ENCODE results near the gene NAGPA.
"Not testable (repeated sequence)": the region's sequence is repeated elsewhere in the genome, so short reads cannot be mapped to it uniquely, and the experiment has no call there.

Gene NAGPA, protein sequence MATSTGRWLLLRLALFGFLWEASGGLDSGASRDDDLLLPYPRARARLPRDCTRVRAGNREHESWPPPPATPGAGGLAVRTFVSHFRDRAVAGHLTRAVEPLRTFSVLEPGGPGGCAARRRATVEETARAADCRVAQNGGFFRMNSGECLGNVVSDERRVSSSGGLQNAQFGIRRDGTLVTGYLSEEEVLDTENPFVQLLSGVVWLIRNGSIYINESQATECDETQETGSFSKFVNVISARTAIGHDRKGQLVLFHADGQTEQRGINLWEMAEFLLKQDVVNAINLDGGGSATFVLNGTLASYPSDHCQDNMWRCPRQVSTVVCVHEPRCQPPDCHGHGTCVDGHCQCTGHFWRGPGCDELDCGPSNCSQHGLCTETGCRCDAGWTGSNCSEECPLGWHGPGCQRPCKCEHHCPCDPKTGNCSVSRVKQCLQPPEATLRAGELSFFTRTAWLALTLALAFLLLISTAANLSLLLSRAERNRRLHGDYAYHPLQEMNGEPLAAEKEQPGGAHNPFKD

GRCh38 chr16:5033256-5034166 lies at the start of gene NAGPA:
Gene NAGPA (minus strand): TSS chr16:5033935. CDS start chr16:5033914, 21 bp downstream.
- DNase-seq (ENCODE audit: low read depth, low spot score) = peak; percentile 63

- not testable (repeated sequence) for DNase-seq (ENCODE audit: low read depth, low spot score)
These were observed 47.3 kb upstream of the NAGPA start for GRCh38 chr16:5080996-5081395.

- DNase-seq (ENCODE audit: low read depth, low spot score) = not testable (repeated sequence)
These were observed 46.7 kb upstream of the NAGPA start for GRCh38 chr16:5080461-5080860.

DNA sequence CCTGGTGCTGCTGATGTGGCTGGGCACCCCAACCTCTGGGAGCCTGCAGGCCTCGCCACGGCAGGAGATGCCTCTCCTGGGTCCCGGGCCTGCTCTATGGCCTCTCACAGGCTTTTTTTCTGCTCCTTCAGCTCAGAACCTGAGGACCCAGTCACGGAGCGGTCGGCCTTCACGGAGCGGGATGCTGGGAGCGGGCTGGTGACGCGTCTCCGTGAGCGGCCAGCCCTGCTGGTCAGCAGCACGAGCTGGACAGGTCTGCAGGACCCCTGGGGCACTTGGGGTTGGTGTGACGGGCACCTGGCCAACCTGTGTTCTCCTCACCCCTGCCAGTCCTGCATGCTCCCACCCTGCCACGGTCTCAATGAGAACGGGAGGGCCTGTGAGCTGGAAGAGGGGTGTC lies 44.9 kb upstream of the NAGPA start:
- DNase-seq (ENCODE audit: low read depth, low spot score) = no peak

DNA sequence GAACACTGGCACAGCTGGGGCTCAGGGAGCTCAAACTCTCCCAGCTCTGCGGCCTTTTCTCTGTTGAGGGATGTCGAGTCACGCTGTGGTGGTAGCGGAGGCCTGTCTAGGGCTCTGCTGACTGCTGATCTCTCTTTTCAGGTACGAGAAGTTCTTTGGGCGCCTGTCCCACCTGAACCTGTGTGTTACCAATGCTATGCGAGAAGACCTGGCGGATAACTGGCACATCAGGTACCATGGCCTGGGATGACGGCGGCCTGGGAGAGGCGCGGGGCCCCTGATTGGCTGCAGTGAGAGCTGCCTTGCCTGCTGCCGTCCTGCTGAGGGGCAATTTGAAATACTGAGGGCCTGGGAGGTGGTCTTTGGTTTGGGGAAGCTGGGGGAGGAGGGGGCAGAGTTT lies 43.6 kb upstream of the NAGPA start:
- no peak for DNase-seq (ENCODE audit: low read depth, low spot score)

GRCh38 chr16:5075637-5076036 lies 41.9 kb upstream of the NAGPA start:
- no peak for DNase-seq (ENCODE audit: low read depth, low spot score)

GRCh38 chr16:5073771-5074170 lies 40.0 kb upstream of the NAGPA start:
- DNase-seq (ENCODE audit: low read depth, low spot score) = not testable (repeated sequence)

GRCh38 chr16:5073279-5073629 lies 39.5 kb upstream of the NAGPA start:
- no peak for DNase-seq (ENCODE audit: low read depth, low spot score)

GRCh38 chr16:5072334-5073278 lies 38.9 kb upstream of the NAGPA start:
- DNase-seq (ENCODE audit: low read depth, low spot score) = no peak

DNA sequence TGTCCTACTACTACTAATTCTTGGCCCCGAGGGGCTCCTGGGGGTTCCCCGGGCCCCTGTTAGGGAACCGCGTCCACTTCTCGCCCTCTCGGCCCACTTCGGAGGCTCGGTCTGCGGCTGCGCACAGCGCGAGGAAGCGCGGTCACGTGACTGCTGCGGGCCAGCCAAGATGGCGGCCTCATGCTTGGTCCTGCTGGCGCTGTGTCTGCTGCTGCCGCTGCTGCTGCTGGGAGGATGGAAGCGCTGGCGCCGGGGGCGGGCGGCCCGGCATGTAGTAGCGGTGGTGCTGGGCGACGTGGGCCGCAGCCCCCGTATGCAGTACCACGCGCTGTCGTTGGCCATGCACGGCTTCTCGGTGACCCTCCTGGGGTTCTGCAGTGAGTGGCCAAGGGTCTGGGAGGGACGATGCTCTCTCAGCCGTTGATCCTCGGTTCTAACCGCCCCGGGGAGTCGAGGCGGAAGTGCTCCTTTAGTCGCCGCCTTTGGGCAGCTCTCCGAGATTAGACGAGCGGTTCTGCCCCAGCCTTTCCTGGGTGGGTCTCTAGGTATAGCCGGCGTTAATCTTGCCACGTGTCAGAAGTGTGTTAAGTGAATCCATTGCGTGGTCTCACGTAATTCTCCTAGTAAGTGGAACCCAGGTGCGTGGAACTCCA lies 38.1 kb upstream of the NAGPA start, which contains the start of gene ALG1:
Gene ALG1, plus strand, starts transcription at position 163 of the 653 bp plus-strand sequence. Its CDS starts 7 bp downstream, at position 170.
- DNase-seq (ENCODE audit: low read depth, low spot score) = peak; percentile 70

DNA sequence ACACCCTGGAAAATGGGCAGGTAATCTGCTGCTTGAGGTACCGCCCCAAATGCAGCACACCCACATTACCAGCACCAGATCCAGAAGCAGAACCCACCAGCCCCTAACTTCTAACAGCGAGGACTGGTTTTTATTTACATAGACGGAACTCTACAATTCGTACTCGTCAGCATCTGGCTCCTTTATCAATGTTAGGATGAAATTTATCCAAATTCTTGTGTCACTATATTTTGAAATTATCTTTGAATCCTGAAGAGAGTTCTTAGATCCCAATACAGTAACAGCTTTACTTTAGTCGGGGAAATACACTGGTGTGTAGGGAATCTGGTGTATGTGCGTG lies 37.6 kb upstream of the NAGPA start:
- DNase-seq (ENCODE audit: low read depth, low spot score) = no peak

DNA sequence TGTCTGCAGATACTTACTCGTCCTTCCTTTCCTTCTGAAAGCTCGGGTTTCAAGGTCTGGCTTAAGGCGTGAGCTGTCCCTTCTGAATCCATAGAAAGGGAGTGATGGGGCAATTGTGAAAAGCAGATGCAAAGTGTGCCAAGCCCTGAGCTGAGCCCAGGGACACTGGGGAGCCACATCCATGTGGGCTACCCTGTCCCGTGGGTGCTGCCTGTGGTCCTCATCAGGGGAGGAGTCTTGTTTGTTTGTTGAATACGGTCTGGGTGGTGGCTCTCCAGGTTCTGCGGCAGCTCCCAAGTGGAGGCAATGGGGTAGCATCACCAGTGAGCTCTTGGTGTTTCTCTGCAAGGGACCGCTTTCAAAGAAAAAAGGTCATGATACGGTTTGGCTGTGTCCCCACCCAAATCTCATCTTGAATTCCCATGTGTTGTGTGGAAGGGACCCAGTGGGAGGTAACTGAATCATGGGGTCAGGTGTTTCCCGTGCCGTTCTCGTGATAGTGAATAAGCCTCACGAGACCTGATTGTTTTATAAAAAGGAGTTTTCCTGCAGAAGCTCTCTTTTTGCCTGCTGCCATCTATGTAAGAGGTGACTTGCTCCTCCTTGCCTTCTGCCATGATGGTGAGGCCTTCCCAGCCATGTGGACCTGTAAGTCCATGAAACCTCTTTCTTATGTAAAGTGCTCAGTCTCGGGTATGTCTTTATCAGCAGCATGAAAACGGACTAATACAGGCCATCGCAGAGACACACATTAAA lies 36.9 kb upstream of the NAGPA start:
- no peak for DNase-seq (ENCODE audit: low read depth, low spot score)

- DNase-seq (ENCODE audit: low read depth, low spot score) = no peak
These were observed 36.1 kb upstream of the NAGPA start for GRCh38 chr16:5069854-5070253.

DNA sequence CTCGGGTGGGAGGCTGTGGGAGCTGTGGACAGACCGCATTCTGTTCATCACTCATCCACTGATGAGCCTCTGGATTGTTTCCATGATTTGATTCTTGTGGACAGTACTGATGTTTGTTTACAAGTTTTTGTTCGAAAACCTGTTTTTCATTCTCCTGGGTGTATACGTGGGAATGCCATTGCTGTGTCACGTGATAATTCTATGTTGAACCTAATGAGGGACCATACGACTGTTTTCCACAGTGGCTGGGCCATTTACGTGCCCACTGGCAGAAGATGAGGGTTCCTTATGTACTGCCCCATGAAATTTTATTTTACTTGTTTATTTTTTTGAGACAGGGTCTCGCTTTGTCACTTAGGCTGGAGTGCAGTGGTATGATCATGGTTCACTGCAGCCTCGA lies 35.3 kb upstream of the NAGPA start:
- DNase-seq (ENCODE audit: low read depth, low spot score) = no peak

GRCh38 chr16:5066511-5066910 lies 32.8 kb upstream of the NAGPA start:
- DNase-seq (ENCODE audit: low read depth, low spot score) = no peak

- DNase-seq (ENCODE audit: low read depth, low spot score) = no peak
These were observed 32.1 kb upstream of the NAGPA start, which contains the start of gene C16orf89 for GRCh38 chr16:5065813-5066212. Gene C16orf89 (minus strand): TSS chr16:5065956. CDS start chr16:5065908, 48 bp downstream.

- DNase-seq (ENCODE audit: low read depth, low spot score) = no peak
These were observed 31.6 kb upstream of the NAGPA start for GRCh38 chr16:5065326-5065725.

GRCh38 chr16:5064915-5065314 lies 31.2 kb upstream of the NAGPA start:
- DNase-seq (ENCODE audit: low read depth, low spot score) = no peak

- no peak for DNase-seq (ENCODE audit: low read depth, low spot score)
These were observed 29.3 kb upstream of the NAGPA start for GRCh38 chr16:5062790-5063765.
